HG02759 (cell line): ENCODE results near the gene LRBA.

Experiments used
- ATAC-seq: cut with Tn5 transposase; IDR thresholded peaks from one replicate; pipeline ENCODE4 v1.9.1; 2021; ENCODE audit warnings: mild to moderate bottlenecking, moderate library complexity; ENCODE audit not compliant: unreplicated experiment

Gene LRBA

GRCh38 chr4:150306719-150307118 is 708.4 kb downstream of the LRBA start:
- ATAC-seq, result no peak

- ATAC-seq, result no peak
Observed at GRCh38 chr4:150305995-150306394, 709.1 kb downstream of the LRBA start.

GRCh38 chr4:150302553-150302952 is 712.5 kb downstream of the LRBA start:
- no peak for ATAC-seq

GRCh38 chr4:150299816-150300215 is 715.3 kb downstream of the LRBA start:
- no peak for ATAC-seq

GRCh38 chr4:150297861-150298474 is 717.1 kb downstream of the LRBA start:
- peak; percentile 48 for ATAC-seq

GRCh38 chr4:150289881-150290280 is 725.2 kb downstream of the LRBA start:
- ATAC-seq, result no peak

GRCh38 chr4:150289198-150289597 is 725.9 kb downstream of the LRBA start:
- ATAC-seq, result no peak

GRCh38 chr4:150286656-150287055 is 728.4 kb downstream of the LRBA start:
- ATAC-seq, result no peak

GRCh38 chr4:150283689-150284088 is 731.4 kb downstream of the LRBA start:
- ATAC-seq, result no peak

- ATAC-seq, result no peak
Observed at GRCh38 chr4:150280975-150281374, 734.1 kb downstream of the LRBA start.

GRCh38 chr4:150280081-150280895 is 734.8 kb downstream of the LRBA start:
- no peak for ATAC-seq

- ATAC-seq, result no peak
Observed at GRCh38 chr4:150278206-150278605, 736.9 kb downstream of the LRBA start.

- ATAC-seq, result no peak
Observed at GRCh38 chr4:150268444-150268843, 746.6 kb downstream of the LRBA start.

- no peak for ATAC-seq
Observed at GRCh38 chr4:150265806-150266205, 749.3 kb downstream of the LRBA start.

- no peak for ATAC-seq
Observed at GRCh38 chr4:150264595-150265161, 750.4 kb downstream of the LRBA start.

GRCh38 chr4:150262611-150263010 is 752.5 kb downstream of the LRBA start:
- ATAC-seq, result no peak

- no peak for ATAC-seq
Observed at GRCh38 chr4:150261571-150261970, 753.5 kb downstream of the LRBA start.

GRCh38 chr4:150259861-150260567 is 755.1 kb downstream of the LRBA start:
- ATAC-seq, result no peak

- no peak for ATAC-seq
Observed at GRCh38 chr4:150258569-150258968, 756.5 kb downstream of the LRBA start.

- no peak for ATAC-seq
Observed at GRCh38 chr4:150256841-150257730, 758.0 kb downstream of the LRBA start.

GRCh38 chr4:150256225-150256620 is 758.9 kb downstream of the LRBA start:
- no peak for ATAC-seq
